Neural progenitor cell (in vitro differentiated cells): ENCODE data around the gene PDLIM1.

Experiments used
- EZH2 ChIP-seq: fragments of 200-600 bp; sonication (generic); IDR thresholded peaks from 2 replicates; pipeline ENCODE4 v1.6.1; 2017; ENCODE audit warnings: antibody characterized with exemption, mild to moderate bottlenecking, moderate library complexity
- TF ChIP-seq, protein P1 (sequence below): fragments of 200-600 bp; sonication (generic); IDR thresholded peaks from 2 replicates; pipeline ENCODE4 v1.5.1; 2017; ENCODE audit warnings: antibody characterized with exemption, mild to moderate bottlenecking

DNA sequence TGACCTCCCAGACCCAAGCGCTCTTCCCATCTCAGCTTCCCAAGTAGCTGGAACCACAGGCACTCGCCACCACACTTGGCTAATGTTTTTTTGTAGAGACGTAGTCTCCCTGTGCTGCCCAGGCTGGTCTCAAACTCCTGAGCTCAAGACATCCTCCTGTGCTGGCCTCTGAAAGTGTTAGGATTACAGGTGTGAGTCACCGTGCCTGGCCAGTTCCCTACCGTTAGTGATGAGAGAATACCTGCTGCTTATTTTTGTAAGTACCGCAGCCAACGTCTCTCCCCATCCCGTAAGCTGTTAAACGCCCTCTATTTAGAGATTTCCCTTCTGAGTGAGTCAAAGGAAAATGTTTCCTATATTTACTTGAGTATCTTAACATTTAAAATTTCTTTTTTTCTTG, 38.5 kb upstream of the PDLIM1 start:
- no peak for TF ChIP-seq EZH2
- TF ChIP-seq, protein P1, sequence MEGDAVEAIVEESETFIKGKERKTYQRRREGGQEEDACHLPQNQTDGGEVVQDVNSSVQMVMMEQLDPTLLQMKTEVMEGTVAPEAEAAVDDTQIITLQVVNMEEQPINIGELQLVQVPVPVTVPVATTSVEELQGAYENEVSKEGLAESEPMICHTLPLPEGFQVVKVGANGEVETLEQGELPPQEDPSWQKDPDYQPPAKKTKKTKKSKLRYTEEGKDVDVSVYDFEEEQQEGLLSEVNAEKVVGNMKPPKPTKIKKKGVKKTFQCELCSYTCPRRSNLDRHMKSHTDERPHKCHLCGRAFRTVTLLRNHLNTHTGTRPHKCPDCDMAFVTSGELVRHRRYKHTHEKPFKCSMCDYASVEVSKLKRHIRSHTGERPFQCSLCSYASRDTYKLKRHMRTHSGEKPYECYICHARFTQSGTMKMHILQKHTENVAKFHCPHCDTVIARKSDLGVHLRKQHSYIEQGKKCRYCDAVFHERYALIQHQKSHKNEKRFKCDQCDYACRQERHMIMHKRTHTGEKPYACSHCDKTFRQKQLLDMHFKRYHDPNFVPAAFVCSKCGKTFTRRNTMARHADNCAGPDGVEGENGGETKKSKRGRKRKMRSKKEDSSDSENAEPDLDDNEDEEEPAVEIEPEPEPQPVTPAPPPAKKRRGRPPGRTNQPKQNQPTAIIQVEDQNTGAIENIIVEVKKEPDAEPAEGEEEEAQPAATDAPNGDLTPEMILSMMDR: no peak
